ENCODE results near the gene ROR1.

The ROR1 gene

GRCh38 chr1:63960326-63960725, 186.5 kb downstream of the ROR1 start:
- TF ChIP-seq CTCF (conservative IDR thresholded peaks at IDR 0.05; ENCODE audit: low read depth, low read length): no peak
- H3K4me3 ChIP-seq (ENCODE audit: low read length): no peak overlapping the region
- DNase-seq (ENCODE audit: low read depth): no peak

GRCh38 chr1:63966016-63966415, 192.2 kb downstream of the ROR1 start:
- no peak for TF ChIP-seq CTCF (conservative IDR thresholded peaks at IDR 0.05; ENCODE audit: low read depth, low read length)
- no peak for DNase-seq (ENCODE audit: low read depth)
- H3K4me3 ChIP-seq (ENCODE audit: low read length): no peak overlapping the region

GRCh38 chr1:63967901-63968300, 194.1 kb downstream of the ROR1 start:
- no peak for TF ChIP-seq CTCF (conservative IDR thresholded peaks at IDR 0.05; ENCODE audit: low read depth, low read length)
- DNase-seq (ENCODE audit: low read depth): no peak
- no peak overlapping the region for H3K4me3 ChIP-seq (ENCODE audit: low read length)

GRCh38 chr1:63968663-63969440, 195.0 kb downstream of the ROR1 start:
- no peak for DNase-seq (ENCODE audit: low read depth)
- no peak overlapping the region for H3K4me3 ChIP-seq (ENCODE audit: low read length)
- TF ChIP-seq CTCF (conservative IDR thresholded peaks at IDR 0.05; ENCODE audit: low read depth, low read length): no peak

DNA sequence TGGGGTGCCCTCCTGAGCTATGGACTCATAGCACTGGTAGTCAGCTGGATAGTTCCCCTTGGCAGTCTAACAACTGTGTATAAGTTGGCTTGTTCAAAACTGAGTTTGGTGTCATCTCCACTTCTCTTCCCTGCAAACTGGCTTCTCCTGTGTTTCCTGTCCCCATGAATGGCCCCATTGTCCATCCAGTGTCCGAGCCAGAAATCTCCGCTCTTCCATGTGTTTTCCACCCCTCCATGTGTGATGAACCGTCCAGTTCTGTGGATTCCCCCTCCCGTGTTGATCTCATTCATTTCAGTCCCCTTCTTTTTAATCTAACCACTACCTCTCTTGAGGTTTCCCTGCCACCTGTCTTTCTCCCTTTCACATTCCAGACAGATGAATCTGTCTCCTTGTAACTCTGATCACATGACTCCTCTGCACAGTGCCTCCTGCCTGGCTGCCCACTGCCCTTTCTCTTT, 195.7 kb downstream of the ROR1 start:
- no peak for DNase-seq (ENCODE audit: low read depth)
- no peak for TF ChIP-seq CTCF (conservative IDR thresholded peaks at IDR 0.05; ENCODE audit: low read depth, low read length)
- H3K4me3 ChIP-seq (ENCODE audit: low read length): no peak overlapping the region

- H3K4me3 ChIP-seq (ENCODE audit: low read length): no peak overlapping the region
- DNase-seq (ENCODE audit: low read depth): no peak
- TF ChIP-seq CTCF (conservative IDR thresholded peaks at IDR 0.05; ENCODE audit: low read depth, low read length): no peak
Observed at GRCh38 chr1:63971557-63971956, 197.7 kb downstream of the ROR1 start.

- no peak for TF ChIP-seq CTCF (conservative IDR thresholded peaks at IDR 0.05; ENCODE audit: low read depth, low read length)
Observed at GRCh38 chr1:63973005-63973419, 199.2 kb downstream of the ROR1 start.

More at GRCh38 chr1:63973005-63973419, 199.2 kb downstream of the ROR1 start:
- no peak for DNase-seq (ENCODE audit: low read depth)
- H3K4me3 ChIP-seq (ENCODE audit: low read length): no peak overlapping the region
